Cardiac fibroblast (primary cell): Measurements from ENCODE around the gene LIMS1.
"Not testable (repeated sequence)": the region's sequence is repeated elsewhere in the genome, so short reads cannot be mapped to it uniquely, and the experiment has no call there.

Experiments used
- DNase-seq, 2 donors: peaks; one replicate each; pipeline versions ENCODE4 v3.0.0 to v3.0.0-alpha.2; 2010; ENCODE audit warnings: low read depth in 2 of 2
- H3K4me3 ChIP-seq, 2 donors: replicated peaks in 1 of 2; 1 replicate in 1 of 2; 2 replicates in 1 of 2; pipeline ENCODE4 v1.5.1; 2011; ENCODE audit warnings: low read depth in 2 of 2, low read length in 2 of 2, mild to moderate bottlenecking in 2 of 2, moderate library complexity in 1 of 2
- CTCF ChIP-seq: IDR thresholded peaks from one replicate; pipeline ENCODE4 v1.5.1; 2011; ENCODE audit warnings: low read depth, mild to moderate bottlenecking, low read length, inconsistent platforms

Gene LIMS1

GRCh38 chr2:108641756-108642155, 107.5 kb downstream of the LIMS1 start:
- TF ChIP-seq CTCF: no peak
- H3K4me3 ChIP-seq: no peak overlapping the region
- DNase-seq: no peak

GRCh38 chr2:108643261-108643849, 109.1 kb downstream of the LIMS1 start:
- H3K4me3 ChIP-seq: no peak overlapping the region
- no peak for TF ChIP-seq CTCF
- no peak for DNase-seq

- DNase-seq, H3K4me3 ChIP-seq: not testable (repeated sequence)
Observed at GRCh38 chr2:108643862-108644261, 109.6 kb downstream of the LIMS1 start.

- not testable (repeated sequence) for H3K4me3 ChIP-seq, DNase-seq
Observed at GRCh38 chr2:108644446-108644845, 110.2 kb downstream of the LIMS1 start.

GRCh38 chr2:108648796-108649195, 114.5 kb downstream of the LIMS1 start:
- DNase-seq: peak in 1 of 2 donors; percentile 62
- H3K4me3 ChIP-seq: not testable (repeated sequence)

- not testable (repeated sequence) for H3K4me3 ChIP-seq, DNase-seq
Observed at GRCh38 chr2:108650465-108650864, 116.2 kb downstream of the LIMS1 start.

GRCh38 chr2:108651468-108651867, 117.2 kb downstream of the LIMS1 start:
- not testable (repeated sequence) for H3K4me3 ChIP-seq, DNase-seq

- not testable (repeated sequence) for H3K4me3 ChIP-seq
- peak; percentile 91 to 95 for DNase-seq
Observed at GRCh38 chr2:108652187-108652931, 118.1 kb downstream of the LIMS1 start.

GRCh38 chr2:108653425-108653824, 119.2 kb downstream of the LIMS1 start:
- DNase-seq: peak; percentile 70 to 84
- H3K4me3 ChIP-seq: not testable (repeated sequence)

- H3K4me3 ChIP-seq: peak overlapping the region in 1 of 2 donors; percentile 7
- DNase-seq: peak; percentile 44 to 73
Observed at GRCh38 chr2:108653849-108654248, 119.6 kb downstream of the LIMS1 start.

GRCh38 chr2:108654521-108655125, 120.4 kb downstream of the LIMS1 start:
- peak; percentile 86 to 88 for DNase-seq
- peak overlapping the region in 1 of 2 donors; percentile 43 for H3K4me3 ChIP-seq

- not testable (repeated sequence) for DNase-seq, H3K4me3 ChIP-seq
Observed at GRCh38 chr2:108655270-108655669, 121.0 kb downstream of the LIMS1 start.

GRCh38 chr2:108656282-108656681, 122.0 kb downstream of the LIMS1 start:
- DNase-seq: not testable (repeated sequence)
- H3K4me3 ChIP-seq: peak overlapping the region; percentile 3 to 45

GRCh38 chr2:108657517-108657916, 123.2 kb downstream of the LIMS1 start:
- not testable (repeated sequence) for DNase-seq
- peak overlapping the region in 1 of 2 donors; percentile 18 for H3K4me3 ChIP-seq

GRCh38 chr2:108658553-108658952, 124.3 kb downstream of the LIMS1 start:
- not testable (repeated sequence) for H3K4me3 ChIP-seq, DNase-seq

GRCh38 chr2:108661493-108661892, 127.2 kb downstream of the LIMS1 start:
- H3K4me3 ChIP-seq, DNase-seq: not testable (repeated sequence)
